ENCODE measurements around the gene APOM.

The APOM gene

GRCh38 chr6:31609519-31610406 lies 45.9 kb upstream of the APOM start (continued):
- TF ChIP-seq ZNF423 (tag by site-specific recombination; IDR thresholded peaks at IDR 0.05) = no peak
- no peak for TF ChIP-seq EGR2 (tag by site-specific recombination; IDR thresholded peaks at IDR 0.05; ENCODE audit: low read depth)
- TF ChIP-seq ZNF514 (tag by site-specific recombination; IDR thresholded peaks at IDR 0.05) = no peak
- TF ChIP-seq ZBTB10 (tag by site-specific recombination; IDR thresholded peaks at IDR 0.05) = no peak
- TF ChIP-seq, protein P1, sequence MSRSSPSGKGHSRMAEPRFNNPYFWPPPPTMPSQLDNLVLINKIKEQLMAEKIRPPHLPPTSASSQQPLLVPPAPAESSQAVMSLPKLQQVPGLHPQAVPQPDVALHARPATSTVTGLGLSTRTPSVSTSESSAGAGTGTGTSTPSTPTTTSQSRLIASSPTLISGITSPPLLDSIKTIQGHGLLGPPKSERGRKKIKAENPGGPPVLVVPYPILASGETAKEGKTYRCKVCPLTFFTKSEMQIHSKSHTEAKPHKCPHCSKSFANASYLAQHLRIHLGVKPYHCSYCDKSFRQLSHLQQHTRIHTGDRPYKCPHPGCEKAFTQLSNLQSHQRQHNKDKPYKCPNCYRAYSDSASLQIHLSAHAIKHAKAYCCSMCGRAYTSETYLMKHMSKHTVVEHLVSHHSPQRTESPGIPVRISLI (tag by site-specific recombination; IDR thresholded peaks at IDR 0.05) = no peak
- no peak for TF ChIP-seq ZFP41 (tag by site-specific recombination; IDR thresholded peaks at IDR 0.05; ENCODE audit: borderline replicate concordance)
- TF ChIP-seq SALL2 (tag by site-specific recombination; IDR thresholded peaks at IDR 0.05; ENCODE audit: borderline replicate concordance) = 0 out of 2 replicates have a peak, but pooled peaks have one; percentile 25
- TF ChIP-seq GLIS2 (tag by site-specific recombination; IDR thresholded peaks at IDR 0.05) = no peak
- peak; percentile 39; the same call in 1 of the 2 replicates for TF ChIP-seq ZBTB8A (tag by site-specific recombination; IDR thresholded peaks at IDR 0.05)
- no peak for TF ChIP-seq ZNF48 (tag by site-specific recombination; IDR thresholded peaks at IDR 0.05)
- no peak for TF ChIP-seq SP2 (tag by site-specific recombination; IDR thresholded peaks at IDR 0.05)
- TF ChIP-seq ZNF391 (tag by site-specific recombination; IDR thresholded peaks at IDR 0.05; ENCODE audit: borderline replicate concordance, low read depth) = no peak
- 0 out of 2 replicates have a peak, but pooled peaks have one; percentile 9 for TF ChIP-seq OSR2 (tag by site-specific recombination; IDR thresholded peaks at IDR 0.05)
- no peak for TF ChIP-seq HOXD13 (CRISPR knock-in tag; IDR thresholded peaks at IDR 0.05; ENCODE audit: borderline replicate concordance)
- TF ChIP-seq KLF10 (tag by site-specific recombination; IDR thresholded peaks at IDR 0.05) = no peak
- TF ChIP-seq ZNF560 (tag by site-specific recombination; IDR thresholded peaks at IDR 0.05; ENCODE audit: borderline replicate concordance) = no peak
- TF ChIP-seq PRDM10 (tag by site-specific recombination; IDR thresholded peaks at IDR 0.05) = no peak
- peak; percentile 53 for TF ChIP-seq ZNF398 (tag by site-specific recombination; IDR thresholded peaks at IDR 0.05)
- 0 out of 2 replicates have a peak, but pooled peaks have one; percentile 39 for TF ChIP-seq ZNF561 (tag by site-specific recombination; IDR thresholded peaks at IDR 0.05; ENCODE audit: borderline replicate concordance)
- no peak for TF ChIP-seq ZNF266 (tag by site-specific recombination; IDR thresholded peaks at IDR 0.05; ENCODE audit: low read depth)
- peak; percentile 88 for TF ChIP-seq ZSCAN4 (tag by site-specific recombination; IDR thresholded peaks at IDR 0.05)
- no peak for TF ChIP-seq BCL11A (tag by site-specific recombination; IDR thresholded peaks at IDR 0.05; ENCODE audit: low read depth)
- TF ChIP-seq ZNF311 (tag by site-specific recombination; IDR thresholded peaks at IDR 0.05; ENCODE audit: borderline replicate concordance) = no peak
- TF ChIP-seq, protein P2, sequence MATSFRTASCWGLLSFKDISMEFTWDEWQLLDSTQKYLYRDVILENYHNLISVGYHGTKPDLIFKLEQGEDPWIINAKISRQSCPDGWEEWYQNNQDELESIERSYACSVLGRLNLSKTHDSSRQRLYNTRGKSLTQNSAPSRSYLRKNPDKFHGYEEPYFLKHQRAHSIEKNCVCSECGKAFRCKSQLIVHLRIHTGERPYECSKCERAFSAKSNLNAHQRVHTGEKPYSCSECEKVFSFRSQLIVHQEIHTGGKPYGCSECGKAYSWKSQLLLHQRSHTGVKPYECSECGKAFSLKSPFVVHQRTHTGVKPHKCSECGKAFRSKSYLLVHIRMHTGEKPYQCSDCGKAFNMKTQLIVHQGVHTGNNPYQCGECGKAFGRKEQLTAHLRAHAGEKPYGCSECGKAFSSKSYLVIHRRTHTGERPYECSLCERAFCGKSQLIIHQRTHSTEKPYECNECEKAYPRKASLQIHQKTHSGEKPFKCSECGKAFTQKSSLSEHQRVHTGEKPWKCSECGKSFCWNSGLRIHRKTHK (tag by site-specific recombination; IDR thresholded peaks at IDR 0.05) = no peak
- no peak; the same call in 1 of the 2 replicates for TF ChIP-seq FEZF1 (tag by site-specific recombination; IDR thresholded peaks at IDR 0.05)
- TF ChIP-seq ZXDB (tag by site-specific recombination; IDR thresholded peaks at IDR 0.05) = peak; percentile 44; the same call in 1 of the 2 replicates
- TF ChIP-seq ZNF10 (tag by site-specific recombination; IDR thresholded peaks at IDR 0.05) = no peak; the same call in 1 of the 2 replicates

Data from HEK293 (cell line).